Smooth muscle cell of the coronary artery (primary cell): Measurements from ENCODE around the gene PTGDR. TPM values are rescaled to one million over a fixed set of nuclear protein-coding genes. Genes with fewer than 3 reads are reported as not detected.

ENCODE experiments used
- total RNA-seq: library from RNA; depleted of rRNA; stranded (reverse); fragments of >200 nt; gene quantifications from 2 replicates; pipeline ENCODE4 v1.2.3, GENCODE V29; 2014; ENCODE audit warnings: low replicate concordance

The PTGDR gene, protein sequence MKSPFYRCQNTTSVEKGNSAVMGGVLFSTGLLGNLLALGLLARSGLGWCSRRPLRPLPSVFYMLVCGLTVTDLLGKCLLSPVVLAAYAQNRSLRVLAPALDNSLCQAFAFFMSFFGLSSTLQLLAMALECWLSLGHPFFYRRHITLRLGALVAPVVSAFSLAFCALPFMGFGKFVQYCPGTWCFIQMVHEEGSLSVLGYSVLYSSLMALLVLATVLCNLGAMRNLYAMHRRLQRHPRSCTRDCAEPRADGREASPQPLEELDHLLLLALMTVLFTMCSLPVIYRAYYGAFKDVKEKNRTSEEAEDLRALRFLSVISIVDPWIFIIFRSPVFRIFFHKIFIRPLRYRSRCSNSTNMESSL
- total RNA-seq = 0.12 TPM in 1 of 2 replicates, not detected in the other

DNA sequence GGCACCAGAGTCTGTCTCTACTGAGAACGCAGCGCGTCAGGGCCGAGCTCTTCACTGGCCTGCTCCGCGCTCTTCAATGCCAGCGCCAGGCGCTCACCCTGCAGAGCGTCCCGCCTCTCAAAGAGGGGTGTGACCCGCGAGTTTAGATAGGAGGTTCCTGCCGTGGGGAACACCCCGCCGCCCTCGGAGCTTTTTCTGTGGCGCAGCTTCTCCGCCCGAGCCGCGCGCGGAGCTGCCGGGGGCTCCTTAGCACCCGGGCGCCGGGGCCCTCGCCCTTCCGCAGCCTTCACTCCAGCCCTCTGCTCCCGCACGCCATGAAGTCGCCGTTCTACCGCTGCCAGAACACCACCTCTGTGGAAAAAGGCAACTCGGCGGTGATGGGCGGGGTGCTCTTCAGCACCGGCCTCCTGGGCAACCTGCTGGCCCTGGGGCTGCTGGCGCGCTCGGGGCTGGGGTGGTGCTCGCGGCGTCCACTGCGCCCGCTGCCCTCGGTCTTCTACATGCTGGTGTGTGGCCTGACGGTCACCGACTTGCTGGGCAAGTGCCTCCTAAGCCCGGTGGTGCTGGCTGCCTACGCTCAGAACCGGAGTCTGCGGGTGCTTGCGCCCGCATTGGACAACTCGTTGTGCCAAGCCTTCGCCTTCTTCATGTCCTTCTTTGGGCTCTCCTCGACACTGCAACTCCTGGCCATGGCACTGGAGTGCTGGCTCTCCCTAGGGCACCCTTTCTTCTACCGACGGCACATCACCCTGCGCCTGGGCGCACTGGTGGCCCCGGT, at the start of gene PTGDR:
TSS of gene PTGDR (plus strand) at position 198 of the 778 bp plus-strand sequence. CDS start at position 315, 117 bp downstream.

DNA sequence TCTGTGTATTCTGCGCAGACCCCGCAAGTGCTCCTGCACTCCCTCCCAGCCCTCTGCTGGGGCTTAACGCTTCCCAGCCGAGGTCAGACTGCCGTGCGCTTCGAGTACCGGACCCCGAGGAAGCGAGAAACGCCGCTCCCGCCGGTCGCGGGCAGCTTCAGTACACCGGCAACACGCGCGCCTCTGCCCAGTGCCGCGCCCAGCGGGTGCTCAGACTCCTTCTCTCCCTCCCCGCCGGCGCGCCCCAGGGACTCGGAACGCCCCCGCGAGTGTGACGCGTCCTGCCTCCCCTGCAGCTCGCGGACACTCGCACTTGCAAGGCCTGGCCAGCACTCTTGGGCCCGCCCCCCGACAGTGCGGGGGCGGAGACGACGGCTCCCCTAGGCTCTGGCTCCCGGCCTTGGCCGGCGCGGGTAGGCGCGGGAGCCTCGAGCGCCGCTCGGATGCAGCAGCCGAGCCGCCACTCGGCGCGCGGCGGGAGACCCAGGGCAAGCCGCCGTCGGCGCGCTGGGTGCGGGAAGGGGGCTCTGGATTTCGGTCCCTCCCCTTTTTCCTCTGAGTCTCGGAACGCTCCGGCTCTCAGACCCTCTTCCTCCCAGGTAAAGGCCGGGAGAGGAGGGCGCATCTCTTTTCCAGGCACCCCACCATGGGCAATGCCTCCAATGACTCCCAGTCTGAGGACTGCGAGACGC, 46.6 kb downstream of the PTGDR start, which contains the start of gene PTGER2:
TSS of gene PTGER2 (plus strand) at position 410 of the 692 bp plus-strand sequence. CDS start at position 647, 237 bp downstream.

Other genes starting within 250 kb of the PTGDR start
- gene NID2, start 198.6 kb upstream of the PTGDR start, total RNA-seq = 131 and 145 TPM in 2 replicates
- gene PTGER2, start 46.6 kb downstream of the PTGDR start, total RNA-seq = 0.60 and 1.3 TPM in 2 replicates